ENCODE measurements around the gene INPP5F. TPM values are rescaled to one million over a fixed set of nuclear protein-coding genes. Genes with fewer than 3 reads are reported as not detected.
A peak's percentile ranks its signal among the peaks of the same experiment; 100 is the strongest.

The INPP5F gene
- total RNA-seq, 1 experiment from 2014 or later: 26.4 TPM

- POLR2A ChIA-PET: no interaction called here
- Histone ChIP-seq H3K27me3 (replicated peaks; ENCODE audit: control insufficient read depth, insufficient read depth, low read length) (no peaks in the 10 kb centered on the region), H3K4me3 (ENCODE audit: low read depth, low read length) (no peak overlapping the region), H3K9me3 (no peaks in the 10 kb centered on the region), H3K36me3 (ENCODE audit: control insufficient read depth, insufficient read depth, low read length) (peaks cover 1% of the 10 kb centered on the region; the same call in 1 of the 2 replicates), H3K4me1 (peaks cover 14% of the 10 kb centered on the region; the same call in 1 of the 2 replicates)
- CTCF ChIA-PET: interaction anchor here (2.7 to 3.7 kb wide), 2 partner anchors 107 to 171 kb away, joined by 15 to 31 read pairs; no protein-coding TSS in a partner anchor
- BruUV-seq (replicated peaks): no TSS peak
- Mint-ChIP-seq H3K27me3 (ENCODE audit: insufficient read depth, unreplicated experiment) (no peaks in the 10 kb centered on the region), H3K27ac (ENCODE audit: unreplicated experiment) (no peak overlapping the region), H3K36me3 (ENCODE audit: insufficient read depth, unreplicated experiment) (peaks cover 45% of the 10 kb centered on the region), H3K9me3 (ENCODE audit: unreplicated experiment) (no peaks in the 10 kb centered on the region), H3K4me3 (ENCODE audit: unreplicated experiment) (no peak overlapping the region), H3K4me1 (ENCODE audit: low read depth, unreplicated experiment) (peaks cover 13% of the 10 kb centered on the region)
- no peak for DNase-seq
- intact Hi-C loops (cut with micrococcal nuclease; ENCODE audit: unreplicated experiment): no loop called here
- TF ChIP-seq CTCF (IDR thresholded peaks at IDR 0.05; ENCODE audit: insufficient read depth in 1 of 2, low read depth in 1 of 2, low read length in 1 of 2, severe bottlenecking in 1 of 2, unreplicated experiment in 1 of 2): no peak
Observed at GRCh38 chr10:119858063-119858462, 132.2 kb downstream of the INPP5F start.

GRCh38 chr10:119859420-119860258 is 133.8 kb downstream of the INPP5F start:
- Mint-ChIP-seq H3K9me3 (ENCODE audit: unreplicated experiment) (no peaks in the 10 kb centered on the region), H3K27me3 (ENCODE audit: insufficient read depth, unreplicated experiment) (no peaks in the 10 kb centered on the region), H3K4me1 (ENCODE audit: low read depth, unreplicated experiment) (peaks cover 13% of the 10 kb centered on the region), H3K4me3 (ENCODE audit: unreplicated experiment) (no peak overlapping the region), H3K36me3 (ENCODE audit: insufficient read depth, unreplicated experiment) (peaks cover 32% of the 10 kb centered on the region), H3K27ac (ENCODE audit: unreplicated experiment) (peak overlapping the region; percentile 45)
- intact Hi-C loops (cut with micrococcal nuclease; ENCODE audit: unreplicated experiment): loop anchor here (1.0 kb wide), 3 partner anchors 109 to 251 kb away; no protein-coding TSS in a partner anchor
- peak; percentile 44 to 45 for TF ChIP-seq CTCF (IDR thresholded peaks at IDR 0.05; ENCODE audit: insufficient read depth in 1 of 2, low read depth in 1 of 2, low read length in 1 of 2, severe bottlenecking in 1 of 2, unreplicated experiment in 1 of 2)
- POLR2A ChIA-PET: interaction anchor here (0.9 kb wide), 1 partner anchor 209 kb away, joined by 4 read pairs; the partner anchor contains the start of gene BAG3
- H3K4me3 ChIP-seq (ENCODE audit: low read depth, low read length): no peak overlapping the region
- H3K9me3 ChIP-seq: no peaks in the 10 kb centered on the region
- H3K4me1 ChIP-seq: peaks cover 14% of the 10 kb centered on the region; the same call in 1 of the 2 replicates
- peak in 1 of 2 experiments; percentile 34 for DNase-seq
- no peaks in the 10 kb centered on the region for H3K36me3 ChIP-seq (ENCODE audit: control insufficient read depth, insufficient read depth, low read length)
- CTCF ChIA-PET: interaction anchor here (0.6 to 3.7 kb wide), 8 partner anchors 10 to 660 kb away, joined by 3 to 31 read pairs (median 4); no protein-coding TSS in a partner anchor
- no peaks in the 10 kb centered on the region for H3K27me3 ChIP-seq (replicated peaks; ENCODE audit: control insufficient read depth, insufficient read depth, low read length)
- no TSS peak for BruUV-seq (replicated peaks)

DNA sequence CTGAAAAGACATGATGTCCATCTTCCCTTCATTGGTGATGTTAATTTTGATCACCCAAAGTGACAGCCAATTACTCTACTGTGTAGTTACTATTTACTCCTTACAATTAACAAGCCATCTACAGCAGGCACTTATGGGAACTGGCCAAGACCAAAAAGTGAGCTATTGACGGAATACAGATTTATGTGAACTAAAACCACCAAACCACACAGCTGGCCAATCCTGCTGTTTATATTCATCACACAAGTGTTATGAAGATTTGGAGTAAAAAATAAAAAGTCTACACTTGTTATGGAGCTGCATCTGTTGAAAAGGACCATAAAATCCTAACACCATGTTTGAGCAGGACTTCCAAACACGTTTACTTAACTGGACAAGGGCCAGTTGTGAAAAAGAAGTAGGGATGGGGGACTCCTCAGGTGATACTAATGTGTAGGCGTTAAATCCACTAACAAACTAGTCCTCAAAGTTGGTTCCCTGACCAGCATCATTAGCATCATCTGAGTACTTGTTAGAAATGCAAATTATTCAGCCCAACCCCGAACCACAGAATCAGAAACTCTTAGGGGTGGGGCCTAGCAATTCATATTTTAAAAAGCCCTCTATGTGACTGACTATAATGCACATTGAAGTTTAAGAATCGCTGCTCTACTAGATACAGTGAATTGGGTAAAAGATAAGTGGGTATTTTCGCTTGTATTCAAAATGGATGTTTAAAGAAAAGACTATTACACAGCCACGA is 135.2 kb downstream of the INPP5F start:
- H3K9me3 Mint-ChIP-seq (ENCODE audit: unreplicated experiment): no peaks in the 10 kb centered on the region
- DNase-seq: no peak
- POLR2A ChIA-PET: interaction anchor here (0.6 kb wide), 2 partner anchors 206 to 1327 kb away, joined by 3 to 4 read pairs; no protein-coding TSS in a partner anchor
- no peak for TF ChIP-seq CTCF (IDR thresholded peaks at IDR 0.05; ENCODE audit: insufficient read depth in 1 of 2, low read depth in 1 of 2, low read length in 1 of 2, severe bottlenecking in 1 of 2, unreplicated experiment in 1 of 2)
- no peaks in the 10 kb centered on the region for H3K27me3 ChIP-seq (replicated peaks; ENCODE audit: control insufficient read depth, insufficient read depth, low read length)
- H3K36me3 ChIP-seq (ENCODE audit: control insufficient read depth, insufficient read depth, low read length): no peaks in the 10 kb centered on the region
- H3K4me3 Mint-ChIP-seq (ENCODE audit: unreplicated experiment): no peak overlapping the region
- H3K9me3 ChIP-seq: no peaks in the 10 kb centered on the region
- no peak overlapping the region for H3K4me3 ChIP-seq (ENCODE audit: low read depth, low read length)
- CTCF ChIA-PET: interaction anchor here (1.7 to 3.7 kb wide), 3 partner anchors 12 to 172 kb away, joined by 5 to 31 read pairs (median 6); partner anchors contain the start of gene MCMBP
- no peak overlapping the region for H3K27ac Mint-ChIP-seq (ENCODE audit: unreplicated experiment)
- peaks cover 17% of the 10 kb centered on the region for H3K4me1 Mint-ChIP-seq (ENCODE audit: low read depth, unreplicated experiment)
- peaks cover 14% of the 10 kb centered on the region; the same call in 1 of the 2 replicates for H3K4me1 ChIP-seq
- peaks cover 22% of the 10 kb centered on the region for H3K36me3 Mint-ChIP-seq (ENCODE audit: insufficient read depth, unreplicated experiment)
- BruUV-seq (replicated peaks): no TSS peak
- no peaks in the 10 kb centered on the region for H3K27me3 Mint-ChIP-seq (ENCODE audit: insufficient read depth, unreplicated experiment)
- intact Hi-C loops (cut with micrococcal nuclease; ENCODE audit: unreplicated experiment): no loop called here
